Measurements from ENCODE around the gene SIPA1L3. TPM values are rescaled to one million over a fixed set of nuclear protein-coding genes. Genes with fewer than 3 reads are reported as not detected.

SIPA1L3 gene
- total and polyA plus RNA-seq, 10 of the 15 experiments (the other 5 are each of a cell fraction or from before 2014, with no cell fraction given), result 0.24 to 66.2 (median 19.1) TPM

DNA sequence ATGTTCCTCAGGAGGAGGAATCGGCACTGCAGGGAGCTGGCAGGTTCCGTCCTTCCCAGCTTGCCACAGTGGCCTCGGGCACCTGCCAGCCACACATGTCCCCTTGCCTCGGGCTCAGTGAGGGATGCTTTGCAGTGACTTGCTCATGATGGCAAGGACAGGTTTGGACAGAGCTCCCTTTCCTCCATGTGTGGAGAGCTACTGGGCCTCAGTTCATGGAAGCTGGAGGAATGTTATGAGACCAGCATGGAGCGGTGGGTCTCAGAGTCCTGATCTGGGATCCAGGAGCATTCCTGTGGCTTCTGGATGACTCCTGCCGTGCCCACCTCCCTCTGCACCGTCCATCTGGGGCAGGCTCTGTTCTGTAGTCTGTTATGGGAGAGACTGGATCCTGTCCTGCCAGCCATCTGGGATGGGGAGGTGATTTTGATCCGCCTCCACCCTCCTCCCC is 59.2 kb downstream of the SIPA1L3 start:
- CTCF ChIA-PET, result interaction anchor here (1.6 kb wide), 1 partner anchor 42 kb away, joined by 4 read pairs; no protein-coding TSS in a partner anchor
- Histone ChIP-seq H4K20me1 (ENCODE audit: control insufficient read depth, insufficient read depth) (no peaks in the 10 kb centered on the region), H3K27ac (ENCODE audit: control insufficient read depth, insufficient read depth) (no peak overlapping the region), H3K4me3 (no peak overlapping the region), H3K4me2 (ENCODE audit: control insufficient read depth, insufficient read depth) (no peak overlapping the region), H3K4me1 (ENCODE audit: control insufficient read depth, insufficient read depth, low read length) (peaks cover 29% of the 10 kb centered on the region), H3K27me3 (replicated peaks in 1 of 2; ENCODE audit: control insufficient read depth in 2 of 2, insufficient read depth in 2 of 2, low read length in 1 of 2) (no peaks in the 10 kb centered on the region), H3K79me2 (ENCODE audit: control insufficient read depth, insufficient read depth, low read length) (peaks cover 71% of the 10 kb centered on the region), H2AFZ (ENCODE audit: control insufficient read depth, low read depth, low read length) (no peak overlapping the region), H3K9ac (ENCODE audit: control insufficient read depth, insufficient read depth, low read length) (no peak overlapping the region), H3K9me3 (replicated peaks; ENCODE audit: control insufficient read depth, insufficient read depth, low read length) (peaks cover 17% of the 10 kb centered on the region), H3K36me3 (ENCODE audit: control insufficient read depth in 2 of 2, insufficient read depth in 2 of 2, low read length in 1 of 2) (peaks cover 6 to 9% of the 10 kb centered on the region in 2 experiments; a peak in 3 of 4 replicates)
- WGBS (ENCODE audit: insufficient coverage, insufficient replicate concordance, low lambda C conversion rate, missing lambda C conversion rate), result 94% methylated on average over 8 of the region's 8 CpGs
- FAIRE-seq, result no peak
- SMC1A ChIA-PET (ENCODE audit: uncharacterized antibody, unreplicated experiment), result interaction anchor here (0.9 kb wide), 1 partner anchor 21 kb away, joined by 3 read pairs; no protein-coding TSS in a partner anchor
- in situ Hi-C loops (cut with MboI), result no loop called here
- RAD21 ChIA-PET (ENCODE audit: unreplicated experiment), result interaction anchor here (0.8 to 1.0 kb wide), 2 partner anchors 13 to 20 kb away, joined by 3 read pairs; no protein-coding TSS in a partner anchor
- intact Hi-C loops (cut with micrococcal nuclease; ENCODE audit: unreplicated experiment), result no loop called here
- TF ChIP-seq CHD4 (IDR thresholded peaks at IDR 0.05) (no peak), ZNF217 (IDR thresholded peaks at IDR 0.05) (no peak), RBBP5 (conservative IDR thresholded peaks at IDR 0.05) (no peak), POU2F2 (IDR thresholded peaks at IDR 0.05; ENCODE audit: borderline replicate concordance, low read depth, low read length) (no peak), SP1 (IDR thresholded peaks at IDR 0.05; ENCODE audit: low read depth, low read length) (no peak), ZZZ3 (IDR thresholded peaks at IDR 0.05; ENCODE audit: control insufficient read depth, insufficient read length, low read depth) (no peak), TARDBP (IDR thresholded peaks at IDR 0.05; ENCODE audit: borderline replicate concordance) (no peak)
- TF ChIP-seq, protein P1, sequence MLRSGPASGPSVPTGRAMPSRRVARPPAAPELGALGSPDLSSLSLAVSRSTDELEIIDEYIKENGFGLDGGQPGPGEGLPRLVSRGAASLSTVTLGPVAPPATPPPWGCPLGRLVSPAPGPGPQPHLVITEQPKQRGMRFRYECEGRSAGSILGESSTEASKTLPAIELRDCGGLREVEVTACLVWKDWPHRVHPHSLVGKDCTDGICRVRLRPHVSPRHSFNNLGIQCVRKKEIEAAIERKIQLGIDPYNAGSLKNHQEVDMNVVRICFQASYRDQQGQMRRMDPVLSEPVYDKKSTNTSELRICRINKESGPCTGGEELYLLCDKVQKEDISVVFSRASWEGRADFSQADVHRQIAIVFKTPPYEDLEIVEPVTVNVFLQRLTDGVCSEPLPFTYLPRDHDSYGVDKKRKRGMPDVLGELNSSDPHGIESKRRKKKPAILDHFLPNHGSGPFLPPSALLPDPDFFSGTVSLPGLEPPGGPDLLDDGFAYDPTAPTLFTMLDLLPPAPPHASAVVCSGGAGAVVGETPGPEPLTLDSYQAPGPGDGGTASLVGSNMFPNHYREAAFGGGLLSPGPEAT (IDR thresholded peaks at IDR 0.05; ENCODE audit: low read depth), result no peak
- BruUV-seq (replicated peaks), result no TSS peak
- POLR2A ChIA-PET, result interaction anchor here (0.7 kb wide), 1 partner anchor 10 kb away, joined by 3 read pairs; no protein-coding TSS in a partner anchor
- ATAC-seq, result no peak
- no peak for DNase-seq (ENCODE audit: low read depth, low spot score)

Data from GM12878 (cell line).